GM10248 (cell line): ENCODE data around the gene PTPRN2.

ENCODE experiments used
- CTCF ChIA-PET: fragments of 300-600 bp; sonication (Branson Sonifier 250); formaldehyde crosslinking; extraction: SDS; loops from one replicate; lab custom pipeline; 2021; ENCODE audit warnings: antibody characterized with exemption; lab: Yijun Ruan, JAX
- POLR2A ChIA-PET: fragments of 350-650 bp; sonication (Branson Sonifier 250); formaldehyde crosslinking; extraction: SDS; loops from one replicate; lab custom pipeline; 2020; ENCODE audit warnings: antibody characterized with exemption; lab: Yijun Ruan, JAX
- DNase-seq: peaks from one replicate; pipeline ENCODE4 v3.0.0; 2012; ENCODE audit errors: extremely low spot score
- TF ChIP-seq, protein P1 (sequence below): IDR thresholded peaks from 2 replicates; pipeline ENCODE4 v1.5.1; 2012; ENCODE audit warnings: mild to moderate bottlenecking, low read depth; ENCODE audit errors: extremely low read depth, missing control alignments, control extremely low read depth

Gene PTPRN2

DNA sequence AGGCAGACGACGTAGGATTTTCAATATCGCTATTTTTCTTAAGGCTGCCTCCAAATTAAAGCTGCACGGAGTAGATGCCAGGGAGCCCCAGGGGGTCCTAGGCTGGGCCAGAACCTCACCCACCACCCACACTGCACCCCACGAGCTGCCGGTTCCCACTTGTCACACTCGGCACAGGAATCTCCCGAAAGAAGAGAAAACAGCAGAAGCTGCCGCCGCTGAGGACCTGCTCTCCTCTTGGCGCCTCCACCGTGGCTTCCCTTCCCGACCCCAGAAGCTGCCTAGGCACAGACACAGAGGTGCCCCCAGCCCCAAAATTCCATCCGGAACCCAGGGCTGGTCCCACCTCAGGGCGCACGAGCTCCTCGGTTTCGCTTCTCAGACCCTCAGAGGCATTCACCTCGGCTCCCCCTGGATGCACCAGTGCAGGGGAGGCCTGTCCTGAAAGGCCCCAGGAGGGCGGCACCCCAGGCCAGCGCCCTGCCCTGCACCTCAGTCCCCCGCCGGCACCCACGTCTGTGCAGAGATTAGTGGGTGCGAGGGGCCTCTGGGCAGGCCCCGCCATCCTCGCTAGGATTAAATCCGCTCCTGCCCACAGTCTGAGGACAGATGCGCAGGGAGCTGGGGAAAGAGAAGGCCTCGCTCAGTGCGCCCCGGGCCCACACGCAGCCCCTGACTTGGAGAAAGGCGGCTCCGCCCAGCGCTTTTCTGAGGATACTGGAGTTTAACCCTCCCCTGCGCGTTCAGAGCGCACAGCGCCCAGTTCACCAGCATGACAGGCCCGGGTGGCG lies 99.2 kb downstream of the PTPRN2 start:
- TF ChIP-seq, protein P1, sequence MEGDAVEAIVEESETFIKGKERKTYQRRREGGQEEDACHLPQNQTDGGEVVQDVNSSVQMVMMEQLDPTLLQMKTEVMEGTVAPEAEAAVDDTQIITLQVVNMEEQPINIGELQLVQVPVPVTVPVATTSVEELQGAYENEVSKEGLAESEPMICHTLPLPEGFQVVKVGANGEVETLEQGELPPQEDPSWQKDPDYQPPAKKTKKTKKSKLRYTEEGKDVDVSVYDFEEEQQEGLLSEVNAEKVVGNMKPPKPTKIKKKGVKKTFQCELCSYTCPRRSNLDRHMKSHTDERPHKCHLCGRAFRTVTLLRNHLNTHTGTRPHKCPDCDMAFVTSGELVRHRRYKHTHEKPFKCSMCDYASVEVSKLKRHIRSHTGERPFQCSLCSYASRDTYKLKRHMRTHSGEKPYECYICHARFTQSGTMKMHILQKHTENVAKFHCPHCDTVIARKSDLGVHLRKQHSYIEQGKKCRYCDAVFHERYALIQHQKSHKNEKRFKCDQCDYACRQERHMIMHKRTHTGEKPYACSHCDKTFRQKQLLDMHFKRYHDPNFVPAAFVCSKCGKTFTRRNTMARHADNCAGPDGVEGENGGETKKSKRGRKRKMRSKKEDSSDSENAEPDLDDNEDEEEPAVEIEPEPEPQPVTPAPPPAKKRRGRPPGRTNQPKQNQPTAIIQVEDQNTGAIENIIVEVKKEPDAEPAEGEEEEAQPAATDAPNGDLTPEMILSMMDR: no peak
- DNase-seq: no peak
- POLR2A ChIA-PET: no interaction called here
- CTCF ChIA-PET: no interaction called here

DNA sequence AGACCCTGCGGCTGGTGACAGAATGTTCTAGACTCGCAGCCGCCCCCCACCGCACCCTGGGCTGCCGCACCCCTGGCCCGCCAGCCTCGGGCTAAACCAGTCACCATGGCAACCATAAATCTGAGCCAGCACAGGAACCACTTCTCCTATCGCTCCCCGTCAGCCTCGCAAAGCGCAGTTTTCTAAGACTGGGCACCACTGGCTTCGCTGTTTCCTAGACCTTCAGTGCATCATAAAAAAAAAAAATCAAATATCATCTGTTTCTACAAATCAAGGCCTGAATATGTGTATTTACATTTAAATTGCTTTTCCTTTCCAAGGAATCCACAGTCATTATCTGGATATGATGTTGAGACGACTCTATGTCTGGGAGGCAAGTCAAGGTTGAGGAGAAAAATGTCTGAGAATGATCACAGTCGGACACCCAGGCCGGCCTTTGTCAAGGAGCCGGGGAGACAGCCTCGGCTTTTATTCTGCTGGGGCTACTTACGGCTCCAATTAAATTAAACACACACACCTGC lies 99.9 kb downstream of the PTPRN2 start:
- CTCF ChIA-PET: no interaction called here
- no peak for DNase-seq
- POLR2A ChIA-PET: no interaction called here
- TF ChIP-seq, protein P1: no peak

DNA sequence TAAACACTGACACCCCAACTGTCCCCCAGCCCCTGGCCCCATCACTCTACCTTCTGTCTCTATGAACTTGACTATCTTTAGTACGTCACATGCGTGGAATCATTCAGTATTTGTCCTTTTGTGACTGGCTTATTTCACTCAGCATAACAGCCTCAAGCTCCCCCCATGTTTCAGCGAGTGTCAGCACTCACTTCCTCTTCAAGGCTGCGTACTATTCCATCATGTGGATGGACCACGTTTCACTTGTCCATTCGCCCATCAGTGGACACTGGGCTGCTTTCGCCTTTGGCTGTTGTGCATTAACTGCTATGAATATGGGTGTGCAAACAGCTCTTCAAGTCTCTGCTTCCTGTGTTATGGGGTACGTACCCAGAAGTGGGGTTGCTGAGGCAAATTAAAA lies 100.7 kb downstream of the PTPRN2 start:
- ChIA-PET CTCF (no interaction called here), POLR2A (no interaction called here)
- TF ChIP-seq, protein P1: no peak
- DNase-seq: no peak

DNA sequence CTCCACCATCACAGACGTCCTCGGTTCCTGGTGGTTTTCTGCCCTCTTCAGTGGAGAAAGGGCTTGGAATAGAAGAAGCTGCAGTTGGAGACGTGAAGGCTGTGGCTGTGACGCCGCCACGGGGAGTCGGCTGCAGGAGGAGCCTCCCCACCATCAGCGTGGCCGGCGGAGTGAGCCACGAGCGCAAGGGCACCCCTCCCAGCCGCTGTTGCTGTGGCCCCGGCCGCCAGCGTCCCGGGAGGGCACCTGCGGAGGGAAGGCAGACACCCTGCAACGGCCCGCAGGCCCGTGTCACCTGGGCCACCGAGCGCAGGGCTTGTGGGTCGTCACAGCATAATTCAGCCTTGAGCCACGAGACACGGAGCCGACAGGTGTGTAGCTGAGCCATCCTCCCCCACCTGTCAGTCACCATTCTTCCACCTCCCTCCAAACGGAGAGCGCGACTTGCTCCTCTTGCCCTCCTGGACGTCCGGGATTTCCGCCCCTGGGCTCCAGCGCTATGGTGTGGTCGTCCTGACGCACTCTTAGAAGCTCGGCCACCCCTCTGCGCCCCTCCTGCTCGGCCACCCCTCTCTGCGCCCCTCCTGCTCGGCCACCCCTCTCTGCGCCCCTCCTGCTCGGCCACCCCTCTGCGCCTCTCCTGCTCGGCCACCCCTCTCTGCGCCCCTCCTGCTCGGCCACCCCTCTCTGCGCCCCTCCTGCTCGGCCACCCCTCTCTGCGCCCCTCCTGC lies 102.7 kb downstream of the PTPRN2 start:
- DNase-seq: no peak
- ChIA-PET CTCF (no interaction called here), POLR2A (no interaction called here)
- TF ChIP-seq, protein P1: no peak

DNA sequence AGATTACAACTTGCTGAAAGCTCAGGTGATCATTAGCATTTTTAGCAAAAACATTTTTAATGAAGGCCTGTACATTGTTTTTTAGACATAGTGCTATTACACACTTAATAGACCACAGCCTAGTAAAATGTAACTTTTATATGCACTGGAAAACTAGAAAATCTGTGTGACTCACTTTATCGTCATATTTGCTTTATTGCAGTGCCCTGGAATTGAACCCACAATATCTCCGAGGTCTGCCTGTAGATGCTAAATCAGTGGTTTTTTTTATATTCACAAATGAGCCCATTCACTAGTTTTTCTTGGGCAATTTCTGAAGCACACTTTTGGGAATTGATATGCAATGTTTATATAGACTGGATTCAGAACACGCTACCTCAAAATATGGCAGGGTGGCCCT lies 105.1 kb downstream of the PTPRN2 start:
- DNase-seq: no peak
- POLR2A ChIA-PET: no interaction called here
- CTCF ChIA-PET: no interaction called here
- TF ChIP-seq, protein P1: no peak

DNA sequence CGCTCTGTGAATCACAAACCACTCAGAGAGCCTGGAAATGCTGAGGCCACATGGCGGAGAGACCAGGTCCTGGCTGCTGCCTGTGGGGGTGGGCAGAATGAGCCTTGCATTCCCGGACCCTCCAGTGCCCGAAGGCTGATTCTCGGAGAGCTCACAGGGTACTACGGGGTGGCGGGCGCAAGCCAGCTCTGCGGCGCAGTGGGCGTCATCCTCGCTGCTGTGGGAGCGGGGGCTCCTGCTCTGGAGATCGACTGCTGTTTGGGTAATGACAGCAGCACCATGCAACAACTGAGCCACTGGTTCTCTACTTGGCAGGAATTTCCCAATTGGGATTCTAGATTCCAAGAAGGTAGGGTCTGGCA lies 108.0 kb downstream of the PTPRN2 start:
- POLR2A ChIA-PET: no interaction called here
- CTCF ChIA-PET: no interaction called here
- no peak for DNase-seq
- TF ChIP-seq, protein P1: no peak
